GM12878 (cell line): ENCODE measurements around the gene FFAR2. TPM values are rescaled to one million over a fixed set of nuclear protein-coding genes. Genes with fewer than 3 reads are reported as not detected.

Experiments used
- ATAC-seq: fragments of 200-7000 bp; cut with Tn5 transposase; 3 replicates; pipeline ENCODE4 v1.9.1; 2020; ENCODE audit warnings: mild to moderate bottlenecking, moderate library complexity
- BruUV-seq: library from RNA; stranded (reverse); fragments of 400-500 nt; replicated peaks from 2 replicates; lab custom pipeline; 2021; lab: Mats Ljungman, UMichigan
- CTCF ChIA-PET: fragments of 300-600 bp; sonication (Branson Sonifier 250); formaldehyde crosslinking; extraction: SDS; loops from one replicate; lab custom pipeline; 2021; ENCODE audit warnings: inconsistent platforms; lab: Yijun Ruan, JAX
- POLR2A ChIA-PET: fragments of 350-600 bp; formaldehyde crosslinking; extraction: SDS; loops from one replicate; lab custom pipeline; 2021; ENCODE audit warnings: inconsistent platforms; lab: Charles Lee
- RAD21 ChIA-PET: fragments of 300-600 bp; sonication (Branson Sonifier 250); formaldehyde crosslinking; loops from one replicate; lab custom pipeline; 2023; ENCODE audit warnings: antibody characterized with exemption; ENCODE audit not compliant: unreplicated experiment; lab: Charles Lee
- SMC1A ChIA-PET: fragments of 300-600 bp; sonication (Branson Sonifier 250); formaldehyde crosslinking; loops from one replicate; lab custom pipeline; 2023; ENCODE audit not compliant: unreplicated experiment, uncharacterized antibody; lab: Charles Lee
- DNase-seq: peaks from one replicate; pipeline ENCODE4 v3.0.0-alpha.2; 2011; ENCODE audit warnings: low read depth, low spot score
- FAIRE-seq: peaks from 3 replicates; lab custom pipeline; 2011; peaks lifted over from hg19 to GRCh38; lab: Jason Lieb, UNC
- H2AFZ ChIP-seq: 2 replicates; pipeline ENCODE4 v1.6.0; 2011; ENCODE audit warnings: low read depth, low read length, control low read depth; ENCODE audit not compliant: control insufficient read depth
- H3K27ac ChIP-seq: 2 replicates; pipeline ENCODE4 v1.5.1; 2011; ENCODE audit warnings: control low read depth; ENCODE audit not compliant: control insufficient read depth, insufficient read depth
- H3K27me3 ChIP-seq, 2 experiments: replicated peaks in 1 of 2; 2 replicates each; pipeline versions ENCODE4 v1.6.0 to v1.6.1; 2011; ENCODE audit warnings: low read length in 1 of 2; ENCODE audit not compliant: control insufficient read depth in 2 of 2, insufficient read depth in 2 of 2
- H3K36me3 ChIP-seq, 2 experiments: 2 replicates each; pipeline ENCODE4 v1.5.1; 2011; ENCODE audit warnings: low read length in 1 of 2; ENCODE audit not compliant: control insufficient read depth in 2 of 2, insufficient read depth in 2 of 2
- H3K4me1 ChIP-seq: 2 replicates; pipeline ENCODE4 v1.6.1; 2011; ENCODE audit warnings: mild to moderate bottlenecking, low read length, moderate library complexity, mixed read lengths; ENCODE audit not compliant: control insufficient read depth, insufficient read depth
- H3K4me2 ChIP-seq: 2 replicates; pipeline ENCODE4 v1.6.0; 2011; ENCODE audit warnings: control low read depth; ENCODE audit not compliant: control insufficient read depth, insufficient read depth
- H3K4me3 ChIP-seq: fragments of 200-600 bp; sonication (generic); 2 replicates; pipeline ENCODE4 v1.5.1; 2016
- H3K79me2 ChIP-seq: 2 replicates; pipeline ENCODE4 v1.6.0; 2011; ENCODE audit warnings: low read length; ENCODE audit not compliant: control insufficient read depth, insufficient read depth
- H3K9ac ChIP-seq: 2 replicates; pipeline ENCODE4 v1.8.0; 2011; ENCODE audit warnings: low read length, control low read depth, mixed read lengths; ENCODE audit not compliant: control insufficient read depth, insufficient read depth
- H3K9me3 ChIP-seq: replicated peaks from 3 replicates; pipeline ENCODE4 v1.5.1; 2011; ENCODE audit warnings: mild to moderate bottlenecking, low read length; ENCODE audit not compliant: control insufficient read depth, insufficient read depth
- H4K20me1 ChIP-seq: 2 replicates; pipeline ENCODE4 v1.6.0; 2011; ENCODE audit not compliant: control insufficient read depth, insufficient read depth
- KLF5 ChIP-seq: fragments of 450-650 bp; IDR thresholded peaks from 2 replicates; pipeline ENCODE4 v1.6.1; 2014; ENCODE audit warnings: mild to moderate bottlenecking; ENCODE audit not compliant: partially characterized antibody
- NR2F1 ChIP-seq: fragments of 450-650 bp; conservative IDR thresholded peaks from 2 replicates; pipeline ENCODE4 v1.6.1; 2017; ENCODE audit warnings: mild to moderate bottlenecking
- PAX8 ChIP-seq: fragments of 450-650 bp; IDR thresholded peaks from 2 replicates; pipeline ENCODE4 v1.6.1; 2017; ENCODE audit warnings: mild to moderate bottlenecking, moderate library complexity
- RB1 ChIP-seq: fragments of 450-650 bp; formaldehyde crosslinking; IDR thresholded peaks from 2 replicates; pipeline ENCODE4 v1.6.1; 2017; ENCODE audit warnings: mild to moderate bottlenecking, borderline replicate concordance
- RELB ChIP-seq: fragments of 450-650 bp; IDR thresholded peaks from 2 replicates; pipeline ENCODE4 v1.6.1; 2017; ENCODE audit warnings: low read depth, mild to moderate bottlenecking, moderate library complexity
- RFX5 ChIP-seq: IDR thresholded peaks from 2 replicates; pipeline ENCODE4 v1.6.1; 2011; ENCODE audit warnings: low read depth, low read length, improper control_type of control experiment
- YY1 ChIP-seq: IDR thresholded peaks from 2 replicates; pipeline ENCODE4 v1.6.1; 2011; ENCODE audit warnings: low read depth, mild to moderate bottlenecking, low read length
- ZNF274 ChIP-seq: IDR thresholded peaks from one replicate; pipeline ENCODE4 v1.8.0; 2011; ENCODE audit not compliant: insufficient read length, insufficient read depth
- WGBS: methylation state at CpG from one replicate; pipeline ENCODE4 v1.1.6; 2016; ENCODE audit warnings: low lambda C conversion rate; ENCODE audit not compliant: insufficient replicate concordance, insufficient coverage; ENCODE audit errors: missing lambda C conversion rate; 5-methylcytosine and 5-hydroxymethylcytosine counted together
- in situ Hi-C: fragments of 300-500 bp; cut with MboI; formaldehyde crosslinking; loops from 9 replicates; pipeline ENCODE4 v1.14.3; 2018; ENCODE audit warnings: mixed read lengths
- intact Hi-C: fragments of 100-400 bp; cut with micrococcal nuclease; formaldehyde crosslinking; loops from one replicate; pipeline ENCODE4 v1.14.2; 2022; ENCODE audit not compliant: unreplicated experiment
- polyA plus RNA-seq, 11 experiments: library from polyadenylated mRNA; depleted of rRNA in 4 of 11; unstranded in 6 of 11; stranded (reverse) in 5 of 11; fragments of >200 nt; fragmentation: Nextera tagmentation in 4 of 11; fragmentation: Illumina TruSeq in 1 of 11; extraction: Ambion mirVana in 4 of 11; extraction: Trizol in 1 of 11; gene quantifications; 1 replicate in 1 of 11; 2 replicates in 10 of 11; pipeline versions ENCODE4 v1.2.1 to v1.2.3, GENCODE V29; 2011 to 2016; ENCODE audit warnings: inconsistent platforms in 2 of 11, missing spikeins in 2 of 11, low read depth in 1 of 11
- total RNA-seq, 4 experiments: library from RNA; depleted of rRNA in 3 of 4; stranded (reverse); fragments of >200 nt in 3 of 4; fragmentation: Illumina TruSeq in 1 of 4; extraction: Trizol in 1 of 4; gene quantifications; 2 replicates each; pipeline versions ENCODE4 v1.2.1 to v1.2.3, GENCODE V29; 2013 to 2021
- TF ChIP-seq, protein P1 (sequence below): fragments of 150-350 bp; IDR thresholded peaks from 2 replicates; pipeline ENCODE4 v1.6.1; 2014; ENCODE audit warnings: mild to moderate bottlenecking, low read depth, low read length

Gene FFAR2
- total and polyA plus RNA-seq, 10 of the 15 experiments (the other 5 are each of a cell fraction or from before 2014, with no cell fraction given) = 0.05 to 4.0 (median 2.1) TPM

- no peak overlapping the region for H2AFZ ChIP-seq
- no peaks in the 10 kb centered on the region for H3K36me3 ChIP-seq
- H4K20me1 ChIP-seq = no peaks in the 10 kb centered on the region
- no peak overlapping the region for H3K9ac ChIP-seq
- DNase-seq (no peak), FAIRE-seq (no peak), ATAC-seq (no peak)
- ChIA-PET RAD21 (interaction anchor here (1.1 kb wide), 1 partner anchor 71 kb away, joined by 3 read pairs; no protein-coding TSS in a partner anchor), CTCF (no interaction called here), SMC1A (interaction anchor here (10.6 to 10.8 kb wide), 2 partner anchors 18 to 21 kb away, joined by 110 to 152 read pairs; no protein-coding TSS in a partner anchor), POLR2A (interaction anchor here (0.6 kb wide), 1 partner anchor 105 kb away, joined by 3 read pairs; no protein-coding TSS in a partner anchor)
- 75% methylated on average over 12 of the region's 12 CpGs for WGBS
- TF ChIP-seq YY1 (no peak), RFX5 (no peak), PAX8 (no peak), ZNF274 (no peak), RELB (no peak), KLF5 (no peak), NR2F1 (no peak), RB1 (no peak)
- TF ChIP-seq, protein P1, sequence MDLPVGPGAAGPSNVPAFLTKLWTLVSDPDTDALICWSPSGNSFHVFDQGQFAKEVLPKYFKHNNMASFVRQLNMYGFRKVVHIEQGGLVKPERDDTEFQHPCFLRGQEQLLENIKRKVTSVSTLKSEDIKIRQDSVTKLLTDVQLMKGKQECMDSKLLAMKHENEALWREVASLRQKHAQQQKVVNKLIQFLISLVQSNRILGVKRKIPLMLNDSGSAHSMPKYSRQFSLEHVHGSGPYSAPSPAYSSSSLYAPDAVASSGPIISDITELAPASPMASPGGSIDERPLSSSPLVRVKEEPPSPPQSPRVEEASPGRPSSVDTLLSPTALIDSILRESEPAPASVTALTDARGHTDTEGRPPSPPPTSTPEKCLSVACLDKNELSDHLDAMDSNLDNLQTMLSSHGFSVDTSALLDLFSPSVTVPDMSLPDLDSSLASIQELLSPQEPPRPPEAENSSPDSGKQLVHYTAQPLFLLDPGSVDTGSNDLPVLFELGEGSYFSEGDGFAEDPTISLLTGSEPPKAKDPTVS = no peak
- no TSS peak for BruUV-seq
- H3K27me3 ChIP-seq = no peaks in the 10 kb centered on the region
- no peak overlapping the region for H3K4me2 ChIP-seq
- intact Hi-C loops (no loop called here), in situ Hi-C loops (no loop called here)
- no peaks in the 10 kb centered on the region for H3K79me2 ChIP-seq
- H3K4me3 ChIP-seq = no peak overlapping the region
- peaks cover 24% of the 10 kb centered on the region for H3K4me1 ChIP-seq
- no peaks in the 10 kb centered on the region for H3K9me3 ChIP-seq
- no peak overlapping the region for H3K27ac ChIP-seq
These were observed 49.5 kb upstream of the FFAR2 start for GRCh38 chr19:35398570-35398969.
